Measurements from ENCODE around the gene TRAPPC4. TPM values are rescaled to one million over a fixed set of nuclear protein-coding genes. Genes with fewer than 3 reads are reported as not detected.
"Not testable (repeated sequence)": the region's sequence is repeated elsewhere in the genome, so short reads cannot be mapped to it uniquely, and the experiment has no call there.

TRAPPC4 gene
- total and polyA plus RNA-seq, 4 donors, result 21.1 to 35.7 (median 32.4) TPM

DNA sequence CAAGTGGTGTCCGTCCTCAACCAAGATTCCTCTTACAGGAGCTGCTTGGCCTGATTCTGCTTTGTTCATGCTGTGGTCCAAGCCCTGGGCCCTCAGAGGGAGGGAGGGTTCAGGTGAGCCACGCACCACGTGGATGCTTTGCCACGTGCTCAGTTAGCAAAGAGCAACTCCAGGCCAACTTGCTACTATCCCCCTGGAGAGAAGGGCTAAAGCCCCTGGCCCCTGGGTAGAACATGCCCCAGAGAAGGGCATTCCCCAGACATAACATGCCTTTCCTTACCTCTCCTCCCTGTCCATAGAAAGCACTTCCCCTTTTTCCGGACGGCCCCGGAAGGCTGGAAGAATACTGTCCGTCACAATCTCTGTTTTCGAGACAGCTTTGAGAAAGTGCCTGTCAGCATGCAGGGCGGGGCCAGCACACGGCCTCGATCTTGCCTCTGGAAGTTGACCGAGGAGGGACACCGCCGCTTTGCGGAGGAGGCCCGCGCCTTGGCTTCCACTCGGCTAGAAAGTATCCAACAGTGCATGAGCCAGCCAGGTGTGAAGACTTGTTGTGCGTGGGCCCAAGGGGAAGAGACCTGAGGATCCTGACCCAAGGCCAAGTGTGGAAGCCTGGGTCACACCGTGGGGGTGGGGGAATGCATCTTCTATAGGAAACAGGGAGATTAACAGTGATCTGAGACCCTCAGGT, 38.2 kb upstream of the TRAPPC4 start:
- Histone ChIP-seq H3K9ac (ENCODE audit: low read depth in 1 of 2, low read length in 2 of 2) (no peak overlapping the region), H3K4me3 (ENCODE audit: low read depth in 1 of 3, low read length in 3 of 3) (no peak overlapping the region), H3K27me3 (ENCODE audit: control insufficient read depth in 4 of 4, insufficient read depth in 4 of 4, low read length in 3 of 4) (no peaks in the 10 kb centered on the region), H3K9me3 (ENCODE audit: control insufficient read depth in 4 of 4, low read length in 3 of 4) (no peaks in the 10 kb centered on the region), H3K4me1 (ENCODE audit: control insufficient read depth in 4 of 4, insufficient read depth in 4 of 4, low read length in 3 of 4) (peaks cover 0 to 7% (median 1%) of the 10 kb centered on the region in 4 donors), H3K36me3 (ENCODE audit: control insufficient read depth in 4 of 4, insufficient read depth in 3 of 4, low read depth in 1 of 4, low read length in 3 of 4) (no peaks in the 10 kb centered on the region), H3K27ac (ENCODE audit: low read depth in 1 of 2, low read length in 2 of 2) (no peak overlapping the region)
- 52% methylated on average over 21 of the region's 21 CpGs for WGBS
- TF ChIP-seq ZBTB33 (IDR thresholded peaks at IDR 0.05) (no peak), YY1 (IDR thresholded peaks at IDR 0.05) (no peak), HNF4A (conservative IDR thresholded peaks at IDR 0.05) (no peak), RXRA (IDR thresholded peaks at IDR 0.05) (no peak), JUND (IDR thresholded peaks at IDR 0.05) (no peak)
- TF ChIP-seq, protein P1, sequence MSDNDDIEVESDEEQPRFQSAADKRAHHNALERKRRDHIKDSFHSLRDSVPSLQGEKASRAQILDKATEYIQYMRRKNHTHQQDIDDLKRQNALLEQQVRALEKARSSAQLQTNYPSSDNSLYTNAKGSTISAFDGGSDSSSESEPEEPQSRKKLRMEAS (IDR thresholded peaks at IDR 0.05), result no peak
- TF ChIP-seq, protein P2, sequence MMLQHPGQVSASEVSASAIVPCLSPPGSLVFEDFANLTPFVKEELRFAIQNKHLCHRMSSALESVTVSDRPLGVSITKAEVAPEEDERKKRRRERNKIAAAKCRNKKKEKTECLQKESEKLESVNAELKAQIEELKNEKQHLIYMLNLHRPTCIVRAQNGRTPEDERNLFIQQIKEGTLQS (IDR thresholded peaks at IDR 0.05), result no peak
- no peak for DNase-seq (ENCODE audit: low spot score)

DNA sequence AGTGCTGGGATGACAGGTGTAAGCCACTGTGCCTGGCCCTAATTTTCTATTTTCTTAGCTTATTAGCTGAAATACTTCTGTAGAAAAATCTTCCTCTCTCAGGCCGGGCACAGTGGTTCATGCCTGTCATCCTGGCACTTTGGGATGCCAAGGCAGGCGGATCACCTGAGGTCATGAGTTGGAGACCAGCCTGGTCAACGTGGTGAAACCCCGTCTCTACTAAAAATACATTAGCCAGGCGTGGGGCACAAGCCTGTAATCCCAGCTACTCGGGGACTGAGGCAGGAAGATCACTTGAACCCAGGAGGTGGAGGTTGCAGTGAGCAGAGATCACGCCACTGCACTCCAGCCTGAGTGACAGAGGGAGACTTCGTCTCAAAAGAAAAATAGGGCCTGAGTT, 34.2 kb upstream of the TRAPPC4 start:
- 69% methylated on average over 8 of the region's 8 CpGs for WGBS
- H3K36me3 ChIP-seq (ENCODE audit: control insufficient read depth in 4 of 4, insufficient read depth in 3 of 4, low read depth in 1 of 4, low read length in 3 of 4); DNase-seq (ENCODE audit: low spot score); H3K4me1 ChIP-seq (ENCODE audit: control insufficient read depth in 4 of 4, insufficient read depth in 4 of 4, low read length in 3 of 4); H3K9ac ChIP-seq (ENCODE audit: low read depth in 1 of 2, low read length in 2 of 2); H3K27ac ChIP-seq (ENCODE audit: low read depth in 1 of 2, low read length in 2 of 2); H3K9me3 ChIP-seq (ENCODE audit: control insufficient read depth in 4 of 4, low read length in 3 of 4); H3K27me3 ChIP-seq (ENCODE audit: control insufficient read depth in 4 of 4, insufficient read depth in 4 of 4, low read length in 3 of 4); H3K4me3 ChIP-seq (ENCODE audit: low read depth in 1 of 3, low read length in 3 of 3): not testable (repeated sequence)

DNA sequence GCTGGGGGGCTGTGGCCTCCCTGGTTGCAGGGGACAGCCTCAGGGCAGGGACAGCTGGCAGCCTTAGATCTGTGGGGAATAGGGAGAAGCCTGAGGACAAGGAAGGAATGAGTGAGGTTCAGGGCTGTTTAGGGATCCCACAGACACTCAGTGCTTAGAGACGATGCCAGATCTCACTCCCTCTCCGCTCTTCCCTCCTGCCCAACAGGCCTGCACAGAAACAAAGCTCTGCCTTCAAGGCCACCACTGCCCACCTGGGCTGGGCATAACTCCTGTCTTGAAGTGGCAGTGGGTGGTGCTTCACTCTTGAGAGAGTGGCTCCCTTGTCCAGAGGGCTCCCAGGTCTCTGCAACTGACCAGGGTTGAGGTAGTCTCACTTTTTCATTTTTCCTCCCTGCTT, 33.7 kb upstream of the TRAPPC4 start:
- no peak overlapping the region for H3K9ac ChIP-seq (ENCODE audit: low read depth in 1 of 2, low read length in 2 of 2)
- no peak overlapping the region for H3K27ac ChIP-seq (ENCODE audit: low read depth in 1 of 2, low read length in 2 of 2)
- TF ChIP-seq HNF4G (IDR thresholded peaks at IDR 0.05) (no peak), JUND (IDR thresholded peaks at IDR 0.05) (no peak), TAF1 (conservative IDR thresholded peaks at IDR 0.05) (no peak), ZBTB33 (IDR thresholded peaks at IDR 0.05) (no peak), RXRA (IDR thresholded peaks at IDR 0.05) (no peak), FOXA2 (IDR thresholded peaks at IDR 0.05) (no peak)
- TF ChIP-seq, protein P1 (IDR thresholded peaks at IDR 0.05), result no peak
- TF ChIP-seq, protein P2 (IDR thresholded peaks at IDR 0.05), result no peak
- TF ChIP-seq, protein P3, sequence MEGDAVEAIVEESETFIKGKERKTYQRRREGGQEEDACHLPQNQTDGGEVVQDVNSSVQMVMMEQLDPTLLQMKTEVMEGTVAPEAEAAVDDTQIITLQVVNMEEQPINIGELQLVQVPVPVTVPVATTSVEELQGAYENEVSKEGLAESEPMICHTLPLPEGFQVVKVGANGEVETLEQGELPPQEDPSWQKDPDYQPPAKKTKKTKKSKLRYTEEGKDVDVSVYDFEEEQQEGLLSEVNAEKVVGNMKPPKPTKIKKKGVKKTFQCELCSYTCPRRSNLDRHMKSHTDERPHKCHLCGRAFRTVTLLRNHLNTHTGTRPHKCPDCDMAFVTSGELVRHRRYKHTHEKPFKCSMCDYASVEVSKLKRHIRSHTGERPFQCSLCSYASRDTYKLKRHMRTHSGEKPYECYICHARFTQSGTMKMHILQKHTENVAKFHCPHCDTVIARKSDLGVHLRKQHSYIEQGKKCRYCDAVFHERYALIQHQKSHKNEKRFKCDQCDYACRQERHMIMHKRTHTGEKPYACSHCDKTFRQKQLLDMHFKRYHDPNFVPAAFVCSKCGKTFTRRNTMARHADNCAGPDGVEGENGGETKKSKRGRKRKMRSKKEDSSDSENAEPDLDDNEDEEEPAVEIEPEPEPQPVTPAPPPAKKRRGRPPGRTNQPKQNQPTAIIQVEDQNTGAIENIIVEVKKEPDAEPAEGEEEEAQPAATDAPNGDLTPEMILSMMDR (IDR thresholded peaks at IDR 0.05; ENCODE audit: low read depth, low read length, missing input control), result no peak
- no peaks in the 10 kb centered on the region for H3K9me3 ChIP-seq (ENCODE audit: control insufficient read depth in 4 of 4, low read length in 3 of 4)
- 94% methylated on average over 2 of the region's 2 CpGs for WGBS
- no peak for DNase-seq (ENCODE audit: low spot score)
- H3K4me3 ChIP-seq (ENCODE audit: low read depth in 1 of 3, low read length in 3 of 3), result no peak overlapping the region
- no peaks in the 10 kb centered on the region for H3K36me3 ChIP-seq (ENCODE audit: control insufficient read depth in 4 of 4, insufficient read depth in 3 of 4, low read depth in 1 of 4, low read length in 3 of 4)
- no peaks in the 10 kb centered on the region for H3K27me3 ChIP-seq (ENCODE audit: control insufficient read depth in 4 of 4, insufficient read depth in 4 of 4, low read length in 3 of 4)
- no peaks in the 10 kb centered on the region for H3K4me1 ChIP-seq (ENCODE audit: control insufficient read depth in 4 of 4, insufficient read depth in 4 of 4, low read length in 3 of 4)
